Measurements from ENCODE around the gene P2RX4.

- no peak for TF ChIP-seq CTCF (conservative IDR thresholded peaks at IDR 0.05; ENCODE audit: low read depth, low read length)
- TF ChIP-seq EZH2 (IDR thresholded peaks at IDR 0.05; ENCODE audit: borderline replicate concordance, low read depth, low read length, poor library complexity, severe bottlenecking): no peak
These were observed 4.3 kb downstream of the P2RX4 start for GRCh38 chr12:121214166-121214777.

Data from A673 (cell line).